ENCODE measurements around the gene LRRC2.
"Not testable (repeated sequence)": the region's sequence is repeated elsewhere in the genome, so short reads cannot be mapped to it uniquely, and the experiment has no call there.

LRRC2 gene

GRCh38 chr3:46599590-46599989 is 33.5 kb upstream of the LRRC2 start:
- no peaks in the 10 kb centered on the region for H3K36me3 ChIP-seq (ENCODE audit: insufficient read depth, low read length)
- peaks cover 17% of the 10 kb centered on the region for H3K27me3 ChIP-seq (ENCODE audit: insufficient read depth, low read length)
- no peak overlapping the region for H3K27ac ChIP-seq (ENCODE audit: low read depth, low read length)

DNA sequence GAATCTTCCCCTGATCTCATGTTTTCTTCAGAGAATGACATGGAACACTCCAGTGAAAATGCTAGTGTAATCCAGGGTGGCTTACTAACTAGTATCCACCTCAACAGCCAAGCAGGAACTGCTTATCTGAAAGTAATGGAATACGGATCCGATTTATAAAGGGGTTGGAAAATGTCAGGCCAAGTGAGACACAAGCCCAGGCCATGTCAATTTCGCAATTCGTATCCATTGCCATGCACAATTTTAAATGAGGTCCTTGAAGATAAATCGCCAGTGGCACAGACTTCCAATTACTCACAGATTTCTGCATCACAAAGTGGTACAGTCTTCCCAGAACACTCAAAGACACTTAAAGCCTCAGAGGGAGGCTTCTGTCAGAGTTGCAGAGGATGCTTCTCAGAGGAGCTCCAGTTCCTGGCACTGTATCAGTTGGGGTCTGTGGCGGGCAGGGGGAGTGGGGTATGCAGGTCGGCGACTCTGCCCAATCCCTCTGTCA is 29.8 kb upstream of the LRRC2 start:
- no peaks in the 10 kb centered on the region for H3K36me3 ChIP-seq (ENCODE audit: insufficient read depth, low read length)
- H3K27me3 ChIP-seq (ENCODE audit: insufficient read depth, low read length): peaks cover 26% of the 10 kb centered on the region
- H3K4me3 ChIP-seq (ENCODE audit: low read depth, low read length): no peak overlapping the region
- H3K4me1 ChIP-seq (ENCODE audit: control insufficient read depth, insufficient read depth, low read length, unreplicated experiment): no peaks in the 10 kb centered on the region
- no peak overlapping the region for H3K27ac ChIP-seq (ENCODE audit: low read depth, low read length)
- no peak overlapping the region for H2AFZ ChIP-seq (ENCODE audit: low read length, unreplicated experiment)
- no peaks in the 10 kb centered on the region for H3K79me2 ChIP-seq (ENCODE audit: control insufficient read depth, insufficient read depth, low read length, unreplicated experiment)

More at GRCh38 chr3:46599590-46599989, 33.5 kb upstream of the LRRC2 start:
- H3K4me1 ChIP-seq (ENCODE audit: control insufficient read depth, insufficient read depth, low read length, unreplicated experiment): no peaks in the 10 kb centered on the region
- H3K4me3 ChIP-seq (ENCODE audit: low read depth, low read length): no peak overlapping the region
- H3K79me2 ChIP-seq (ENCODE audit: control insufficient read depth, insufficient read depth, low read length, unreplicated experiment): no peaks in the 10 kb centered on the region
- H2AFZ ChIP-seq (ENCODE audit: low read length, unreplicated experiment): no peak overlapping the region

DNA sequence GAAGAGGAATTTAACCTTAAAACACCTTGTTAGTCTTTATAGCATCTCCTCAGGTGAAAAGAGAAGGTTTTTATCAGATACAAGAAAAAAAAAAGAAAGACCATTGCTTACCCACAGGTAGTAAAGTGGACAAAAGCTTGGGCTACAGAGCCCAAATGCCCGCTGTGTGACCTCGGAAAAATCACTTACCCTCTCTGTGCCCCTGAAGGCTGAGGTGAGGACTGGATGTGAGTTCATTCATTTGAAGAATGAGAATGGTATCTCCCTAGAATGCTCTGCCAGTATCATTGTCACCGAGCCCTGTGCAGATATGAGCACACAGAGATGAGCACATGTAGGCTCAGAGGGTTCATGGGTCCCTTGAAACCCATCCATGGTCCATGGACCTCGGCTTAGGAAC is 28.6 kb upstream of the LRRC2 start:
- Histone ChIP-seq H3K27me3 (ENCODE audit: insufficient read depth, low read length) (peaks cover 25% of the 10 kb centered on the region), H3K27ac (ENCODE audit: low read depth, low read length) (no peak overlapping the region), H3K4me1 (ENCODE audit: control insufficient read depth, insufficient read depth, low read length, unreplicated experiment) (no peaks in the 10 kb centered on the region), H2AFZ (ENCODE audit: low read length, unreplicated experiment) (no peak overlapping the region), H3K4me3 (ENCODE audit: low read depth, low read length) (no peak overlapping the region), H3K36me3 (ENCODE audit: insufficient read depth, low read length) (no peaks in the 10 kb centered on the region), H3K79me2 (ENCODE audit: control insufficient read depth, insufficient read depth, low read length, unreplicated experiment) (no peaks in the 10 kb centered on the region)

DNA sequence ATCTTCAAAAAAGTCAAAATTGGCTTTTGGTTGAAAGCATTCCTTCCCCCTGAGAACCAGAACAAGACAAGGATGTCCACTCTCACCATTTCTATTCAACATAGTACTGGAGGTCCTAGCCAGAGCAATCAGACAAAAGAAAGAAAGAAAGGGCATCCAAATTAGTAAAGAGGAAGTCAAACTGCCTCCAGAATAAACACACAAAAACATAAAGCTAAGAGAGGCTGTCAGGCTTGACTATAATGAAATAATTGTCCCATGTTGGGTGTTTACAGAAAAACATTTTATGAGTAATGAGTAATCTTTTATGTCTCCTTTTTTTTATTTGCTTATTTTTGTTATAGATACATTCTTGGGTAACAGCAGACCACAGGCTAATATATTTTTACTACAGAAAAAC is 27.9 kb upstream of the LRRC2 start:
- Histone ChIP-seq H3K27me3 (ENCODE audit: insufficient read depth, low read length) (peaks cover 18% of the 10 kb centered on the region), H3K36me3 (ENCODE audit: insufficient read depth, low read length) (no peaks in the 10 kb centered on the region), H2AFZ (ENCODE audit: low read length, unreplicated experiment) (no peak overlapping the region), H3K27ac (ENCODE audit: low read depth, low read length) (no peak overlapping the region), H3K4me3 (ENCODE audit: low read depth, low read length) (no peak overlapping the region), H3K79me2 (ENCODE audit: control insufficient read depth, insufficient read depth, low read length, unreplicated experiment) (no peaks in the 10 kb centered on the region), H3K4me1 (ENCODE audit: control insufficient read depth, insufficient read depth, low read length, unreplicated experiment) (no peaks in the 10 kb centered on the region)

DNA sequence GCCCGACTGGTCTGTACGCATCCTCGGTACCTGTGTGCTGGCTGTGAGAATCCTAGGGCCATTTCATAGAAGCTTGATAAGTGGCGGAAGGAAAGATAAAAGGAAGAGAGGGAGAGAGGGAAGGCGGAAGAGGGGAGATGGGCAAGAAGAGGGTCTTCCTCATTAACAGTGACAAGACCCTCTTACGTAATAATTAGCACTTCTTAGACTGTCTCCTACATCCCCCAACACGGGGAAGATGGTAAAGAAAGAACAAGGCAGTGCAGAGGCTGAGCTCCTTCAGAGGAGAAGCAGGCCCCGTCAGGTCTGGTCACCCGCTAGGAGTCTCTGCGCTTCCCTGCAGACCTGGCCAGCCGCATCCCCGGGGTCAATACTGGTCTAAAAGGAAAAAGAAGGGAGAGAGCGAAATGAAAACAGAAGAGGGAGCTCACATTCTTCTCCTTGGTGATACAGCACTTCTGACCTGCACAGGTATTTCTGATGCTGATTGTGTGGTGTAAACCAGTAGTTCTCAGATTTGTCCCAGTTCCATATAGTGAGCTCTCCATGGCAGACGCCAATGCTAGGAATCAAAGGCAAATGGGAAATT is 27.3 kb upstream of the LRRC2 start:
- Histone ChIP-seq H2AFZ (ENCODE audit: low read length, unreplicated experiment) (no peak overlapping the region), H3K79me2 (ENCODE audit: control insufficient read depth, insufficient read depth, low read length, unreplicated experiment) (no peaks in the 10 kb centered on the region), H3K36me3 (ENCODE audit: insufficient read depth, low read length) (no peaks in the 10 kb centered on the region), H3K27me3 (ENCODE audit: insufficient read depth, low read length) (peaks cover 12% of the 10 kb centered on the region), H3K4me1 (ENCODE audit: control insufficient read depth, insufficient read depth, low read length, unreplicated experiment) (no peaks in the 10 kb centered on the region), H3K4me3 (ENCODE audit: low read depth, low read length) (no peak overlapping the region), H3K27ac (ENCODE audit: low read depth, low read length) (no peak overlapping the region)

GRCh38 chr3:46587268-46587667 is 21.2 kb upstream of the LRRC2 start:
- H3K4me1 ChIP-seq (ENCODE audit: control insufficient read depth, insufficient read depth, low read length, unreplicated experiment); H3K36me3 ChIP-seq (ENCODE audit: insufficient read depth, low read length); H2AFZ ChIP-seq (ENCODE audit: low read length, unreplicated experiment); H3K27ac ChIP-seq (ENCODE audit: low read depth, low read length); H3K79me2 ChIP-seq (ENCODE audit: control insufficient read depth, insufficient read depth, low read length, unreplicated experiment); H3K4me3 ChIP-seq (ENCODE audit: low read depth, low read length); H3K27me3 ChIP-seq (ENCODE audit: insufficient read depth, low read length): not testable (repeated sequence)

DNA sequence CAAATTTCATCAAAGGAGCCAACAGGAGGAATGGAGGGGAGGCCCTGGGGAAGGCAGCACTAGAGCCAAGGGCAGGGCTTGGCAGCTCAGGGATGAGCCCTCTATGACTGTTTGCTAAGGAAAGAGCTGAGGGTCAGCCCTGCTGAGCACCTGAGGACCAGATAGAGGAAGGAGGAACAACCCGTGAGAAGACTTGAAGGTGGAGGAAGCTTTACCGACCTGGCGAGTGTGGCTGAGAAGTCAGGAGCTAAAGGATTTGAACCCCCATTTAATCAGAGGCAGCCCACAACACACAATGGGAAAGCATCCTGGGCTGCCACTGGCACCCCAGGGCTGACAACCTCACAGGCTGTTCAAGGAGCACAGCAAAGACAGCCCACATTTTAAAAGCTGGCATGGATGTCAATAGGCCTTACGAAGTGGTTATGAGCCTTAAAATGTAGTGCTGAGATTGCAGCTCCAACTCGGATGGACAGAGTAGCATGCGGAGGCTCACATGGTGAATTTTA is 20.7 kb upstream of the LRRC2 start:
- Histone ChIP-seq H3K4me1 (ENCODE audit: control insufficient read depth, insufficient read depth, low read length, unreplicated experiment) (no peaks in the 10 kb centered on the region), H3K27ac (ENCODE audit: low read depth, low read length) (no peak overlapping the region), H2AFZ (ENCODE audit: low read length, unreplicated experiment) (no peak overlapping the region), H3K4me3 (ENCODE audit: low read depth, low read length) (no peak overlapping the region), H3K79me2 (ENCODE audit: control insufficient read depth, insufficient read depth, low read length, unreplicated experiment) (no peaks in the 10 kb centered on the region), H3K27me3 (ENCODE audit: insufficient read depth, low read length) (no peaks in the 10 kb centered on the region), H3K36me3 (ENCODE audit: insufficient read depth, low read length) (no peaks in the 10 kb centered on the region)

- no peak overlapping the region for H3K4me3 ChIP-seq (ENCODE audit: low read depth, low read length)
- no peaks in the 10 kb centered on the region for H3K36me3 ChIP-seq (ENCODE audit: insufficient read depth, low read length)
- H3K27me3 ChIP-seq (ENCODE audit: insufficient read depth, low read length): no peaks in the 10 kb centered on the region
- H3K27ac ChIP-seq (ENCODE audit: low read depth, low read length): no peak overlapping the region
- H3K4me1 ChIP-seq (ENCODE audit: control insufficient read depth, insufficient read depth, low read length, unreplicated experiment): no peaks in the 10 kb centered on the region
- H3K79me2 ChIP-seq (ENCODE audit: control insufficient read depth, insufficient read depth, low read length, unreplicated experiment): no peaks in the 10 kb centered on the region
- H2AFZ ChIP-seq (ENCODE audit: low read length, unreplicated experiment): no peak overlapping the region
Measured at GRCh38 chr3:46585799-46586693, 19.9 kb upstream of the LRRC2 start.

- Histone ChIP-seq H3K4me3 (ENCODE audit: low read depth, low read length) (no peak overlapping the region), H3K4me1 (ENCODE audit: control insufficient read depth, insufficient read depth, low read length, unreplicated experiment) (no peaks in the 10 kb centered on the region), H2AFZ (ENCODE audit: low read length, unreplicated experiment) (no peak overlapping the region), H3K27me3 (ENCODE audit: insufficient read depth, low read length) (peaks cover 6% of the 10 kb centered on the region; the same call in 1 of the 2 replicates), H3K36me3 (ENCODE audit: insufficient read depth, low read length) (no peaks in the 10 kb centered on the region), H3K27ac (ENCODE audit: low read depth, low read length) (no peak overlapping the region), H3K79me2 (ENCODE audit: control insufficient read depth, insufficient read depth, low read length, unreplicated experiment) (no peaks in the 10 kb centered on the region)
Measured at GRCh38 chr3:46584598-46585467, 18.7 kb upstream of the LRRC2 start.

DNA sequence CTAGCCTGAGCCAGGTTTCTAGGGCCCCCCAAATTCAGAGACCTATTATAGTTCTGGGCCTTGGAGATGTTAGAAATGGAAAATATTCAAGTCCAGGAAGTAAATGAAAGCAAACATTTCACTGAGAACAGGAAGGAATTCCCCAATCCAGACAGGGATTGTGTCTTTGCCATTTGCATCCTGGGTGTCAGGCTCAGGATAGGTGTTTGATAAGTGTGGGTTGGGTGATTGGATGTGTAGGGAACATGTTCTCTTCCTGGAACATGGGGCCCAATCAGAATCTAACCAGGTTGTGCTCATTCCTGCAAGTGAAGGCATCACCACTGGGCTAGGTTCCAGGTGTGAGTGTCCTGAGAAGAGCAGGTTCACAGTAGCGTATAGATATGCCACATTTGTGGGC is 14.6 kb upstream of the LRRC2 start:
- H3K27me3 ChIP-seq (ENCODE audit: insufficient read depth, low read length): peaks cover 6% of the 10 kb centered on the region; the same call in 1 of the 2 replicates
- no peak overlapping the region for H3K4me3 ChIP-seq (ENCODE audit: low read depth, low read length)
- no peaks in the 10 kb centered on the region for H3K36me3 ChIP-seq (ENCODE audit: insufficient read depth, low read length)
- no peak overlapping the region for H2AFZ ChIP-seq (ENCODE audit: low read length, unreplicated experiment)
- H3K4me1 ChIP-seq (ENCODE audit: control insufficient read depth, insufficient read depth, low read length, unreplicated experiment): no peaks in the 10 kb centered on the region
- no peak overlapping the region for H3K27ac ChIP-seq (ENCODE audit: low read depth, low read length)
- no peaks in the 10 kb centered on the region for H3K79me2 ChIP-seq (ENCODE audit: control insufficient read depth, insufficient read depth, low read length, unreplicated experiment)
